Measurements from ENCODE around the gene AOPEP. TPM values are rescaled to one million over a fixed set of nuclear protein-coding genes. Genes with fewer than 3 reads are reported as not detected.

AOPEP gene
- total RNA-seq, 2 donors from 2014 or later = 81.5 to 224 TPM

- H3K27ac ChIP-seq = peak overlapping the region in 1 of 4 donors; percentile 68
- ATAC-seq = no peak
Measured at GRCh38 chr9:94909965-94910730, 183.6 kb downstream of the AOPEP start.

GRCh38 chr9:94911211-94911610 lies 184.7 kb downstream of the AOPEP start:
- Histone ChIP-seq H3K4me1 (peaks cover 26% of the 10 kb centered on the region), H3K27ac (no peak overlapping the region), H3K27me3 (no peaks in the 10 kb centered on the region), H3K9me3 (no peaks in the 10 kb centered on the region), H3K4me3 (no peak overlapping the region), H3K36me3 (replicated peaks in 1 of 2; ENCODE audit: insufficient read depth in 1 of 2, low read depth in 2 of 2) (no peaks in the 10 kb centered on the region)
- no peak for ATAC-seq
- intact Hi-C loops (cut with DNase I) = no loop called here
- no peak for DNase-seq
- TF ChIP-seq CTCF (IDR thresholded peaks at IDR 0.05) (no peak), POLR2A (IDR thresholded peaks at IDR 0.05) (no peak)
- 88 to 94% methylated on average over 3 of the region's 3 CpGs for WGBS, 2 donors

More at GRCh38 chr9:94909965-94910730, 183.6 kb downstream of the AOPEP start:
- intact Hi-C loops (cut with DNase I) = no loop called here
- Histone ChIP-seq H3K4me3 (no peak overlapping the region), H3K27me3 (no peaks in the 10 kb centered on the region), H3K36me3 (replicated peaks in 1 of 2; ENCODE audit: insufficient read depth in 1 of 2, low read depth in 2 of 2) (no peaks in the 10 kb centered on the region), H3K4me1 (peaks cover 26% of the 10 kb centered on the region), H3K9me3 (no peaks in the 10 kb centered on the region)
- TF ChIP-seq CTCF (IDR thresholded peaks at IDR 0.05) = no peak
- no peak for TF ChIP-seq POLR2A (IDR thresholded peaks at IDR 0.05)
- DNase-seq = no peak
- WGBS, 2 donors = 93 to 94% methylated on average over 16 to 19 of the region's 20 CpGs

GRCh38 chr9:94911986-94912635 lies 185.6 kb downstream of the AOPEP start:
- WGBS, 2 donors = 94% methylated on average over 10 to 11 of the region's 11 CpGs
- Histone ChIP-seq H3K9me3 (no peaks in the 10 kb centered on the region), H3K4me1 (peaks cover 26% of the 10 kb centered on the region), H3K36me3 (replicated peaks in 1 of 2; ENCODE audit: insufficient read depth in 1 of 2, low read depth in 2 of 2) (no peaks in the 10 kb centered on the region), H3K4me3 (no peak overlapping the region), H3K27ac (peak overlapping the region in 2 of 4 donors; percentile 64), H3K27me3 (no peaks in the 10 kb centered on the region)
- ATAC-seq = no peak
- DNase-seq = no peak
- intact Hi-C loops (cut with DNase I) = no loop called here
- no peak for TF ChIP-seq POLR2A (IDR thresholded peaks at IDR 0.05)
- TF ChIP-seq CTCF (IDR thresholded peaks at IDR 0.05) = no peak

DNA sequence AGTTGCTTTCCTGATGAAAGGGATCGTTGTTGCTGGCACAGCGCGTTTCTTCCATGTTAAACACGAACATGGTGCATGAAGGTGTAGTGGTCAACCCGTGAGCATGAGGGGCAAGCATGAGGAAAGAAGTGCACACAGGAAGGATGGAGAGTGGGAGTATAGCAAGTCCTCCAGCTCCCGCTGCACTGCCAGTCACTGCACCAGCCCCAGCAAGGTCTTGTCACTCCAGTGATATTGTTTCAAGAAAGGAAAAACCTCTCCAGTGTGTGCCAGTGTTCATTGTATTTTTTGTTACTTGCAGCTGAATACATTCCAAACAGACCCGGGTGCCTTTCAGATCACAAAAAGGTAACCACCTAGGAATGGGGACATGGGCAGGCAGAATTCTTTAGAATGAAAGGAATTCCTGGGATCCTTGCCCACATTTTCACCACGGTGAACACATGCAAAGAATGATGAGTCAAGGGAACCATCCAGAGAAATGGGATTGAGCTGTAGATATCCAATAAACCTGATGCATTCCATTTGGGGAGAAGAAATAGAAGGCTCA lies 186.3 kb downstream of the AOPEP start:
- peak overlapping the region in 2 of 4 donors; percentile 64 for H3K27ac ChIP-seq
- intact Hi-C loops (cut with DNase I) = no loop called here
- no peaks in the 10 kb centered on the region for H3K27me3 ChIP-seq
- ATAC-seq (no peak), DNase-seq (peak in 2 of 4 donors; percentile 42)
- H3K4me1 ChIP-seq = peaks cover 23% of the 10 kb centered on the region
- no peaks in the 10 kb centered on the region for H3K36me3 ChIP-seq (replicated peaks in 1 of 2; ENCODE audit: insufficient read depth in 1 of 2, low read depth in 2 of 2)
- TF ChIP-seq CTCF (IDR thresholded peaks at IDR 0.05) (no peak), POLR2A (IDR thresholded peaks at IDR 0.05) (no peak)
- no peaks in the 10 kb centered on the region for H3K9me3 ChIP-seq
- H3K4me3 ChIP-seq = no peak overlapping the region
- WGBS, 2 donors = 80 to 84% methylated on average over 8 of the region's 8 CpGs
